Hair follicular keratinocyte (primary cell): Measurements from ENCODE around the gene CNTF. TPM values are rescaled to one million over a fixed set of nuclear protein-coding genes. Genes with fewer than 3 reads are reported as not detected.

Source experiments
- total RNA-seq: library from RNA; depleted of rRNA; stranded (reverse); fragments of >200 nt; gene quantifications from 2 replicates; pipeline ENCODE4 v1.2.3, GENCODE V29; 2015

The CNTF gene, protein sequence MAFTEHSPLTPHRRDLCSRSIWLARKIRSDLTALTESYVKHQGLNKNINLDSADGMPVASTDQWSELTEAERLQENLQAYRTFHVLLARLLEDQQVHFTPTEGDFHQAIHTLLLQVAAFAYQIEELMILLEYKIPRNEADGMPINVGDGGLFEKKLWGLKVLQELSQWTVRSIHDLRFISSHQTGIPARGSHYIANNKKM
- total RNA-seq, result 0.19 and 0.23 TPM in 2 replicates

DNA sequence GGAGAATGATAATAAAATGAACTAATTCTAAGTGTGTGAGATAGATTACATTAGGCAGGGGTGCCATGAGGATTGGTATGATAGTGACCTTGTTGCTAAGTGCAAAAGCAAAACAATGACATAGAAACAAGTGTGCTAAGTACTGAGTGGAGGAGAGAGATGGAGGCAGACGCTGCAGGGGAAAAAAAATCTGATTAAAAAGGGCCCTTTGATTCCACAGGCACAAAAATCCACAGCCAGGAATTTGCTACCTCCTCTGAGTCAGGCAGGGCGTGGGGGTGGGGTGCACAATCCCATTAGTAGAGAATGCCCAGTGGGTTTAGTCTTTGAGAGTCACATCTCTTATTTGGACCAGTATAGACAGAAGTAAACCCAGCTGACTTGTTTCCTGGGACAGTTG is at the start of gene CNTF:
TSS of gene CNTF (plus strand) at position 322 of the 400 bp plus-strand sequence. CDS start 88 bp downstream, outside the sequence.

DNA sequence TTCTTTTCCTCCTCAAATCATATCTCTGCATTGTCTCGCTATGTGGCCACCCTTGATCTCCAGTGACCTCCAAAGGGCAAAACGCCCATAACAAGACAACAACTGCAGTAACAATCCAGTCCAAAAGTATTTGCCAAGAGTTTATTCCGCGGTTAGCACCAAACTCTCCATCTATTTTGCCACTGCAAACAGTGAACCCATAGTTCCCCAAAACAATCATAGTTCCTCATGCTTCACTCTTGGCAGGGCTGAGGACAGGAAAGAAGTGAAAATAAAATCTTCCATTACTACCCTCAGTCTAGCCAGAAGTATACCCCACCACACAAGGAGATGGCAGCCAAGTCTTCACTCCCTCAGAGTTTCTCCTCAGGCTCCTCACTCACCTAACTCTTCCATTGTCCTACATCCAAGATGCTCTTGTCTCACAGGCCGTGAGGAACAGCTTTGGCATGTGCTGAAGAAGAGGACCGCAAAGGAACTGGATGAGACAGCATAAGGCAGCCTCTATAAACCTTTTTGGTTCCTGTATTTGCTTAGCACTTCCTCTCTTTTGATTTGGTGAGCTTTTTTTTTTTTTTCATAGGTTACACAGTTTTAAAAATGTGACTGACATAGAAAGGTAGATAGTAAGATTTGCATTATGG is 47.0 kb upstream of the CNTF start, which contains the start of gene LPXN:
TSS of gene LPXN (minus strand) at position 480 of the 644 bp plus-strand sequence. CDS start at position 396, 84 bp downstream.

DNA sequence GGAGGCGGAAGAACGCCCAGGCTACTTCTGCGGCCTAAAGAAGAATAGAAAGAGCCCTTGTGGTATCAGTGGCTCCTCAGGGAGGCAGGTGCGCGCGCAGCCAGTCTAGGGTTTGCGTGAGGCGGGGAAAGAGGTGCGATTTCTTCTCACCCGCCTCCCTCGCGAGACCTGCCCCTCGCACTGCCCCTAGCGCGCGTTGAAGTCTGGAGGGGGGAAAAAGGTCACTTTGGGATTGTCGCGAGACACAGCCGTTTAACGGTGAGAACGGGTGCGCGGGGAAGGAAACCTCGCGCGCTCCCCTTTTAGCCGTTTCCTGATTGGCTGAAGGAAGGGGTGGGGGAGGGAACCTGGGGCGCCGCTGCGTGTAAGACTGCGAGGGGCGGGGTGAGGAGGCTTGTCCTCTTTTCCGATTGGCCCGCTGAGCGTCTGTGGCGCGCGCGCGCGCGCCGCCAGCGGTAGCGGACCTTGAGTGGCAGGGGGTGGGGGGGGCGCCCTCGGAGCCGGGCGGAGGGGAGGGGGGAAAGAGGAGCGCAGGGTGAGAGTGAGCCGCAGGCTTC is 43.8 kb upstream of the CNTF start, which contains the start of gene ZFP91:
TSS of gene ZFP91 (plus strand) at position 429 of the 557 bp plus-strand sequence. CDS start 219 bp downstream, outside the sequence.

Other genes with a start within 250 kb of the CNTF start
- not detected in 2 replicates for gene OR5B3, start 215.8 kb upstream of the CNTF start, total RNA-seq
- not detected in 2 replicates for gene OR5B2, start 194.5 kb upstream of the CNTF start, total RNA-seq
- not detected in 2 replicates for gene OR5B12, start 180.4 kb upstream of the CNTF start, total RNA-seq
- gene OR5B21, start 114.6 kb upstream of the CNTF start, total RNA-seq, result not detected in 2 replicates
- gene LPXN, start 46.8 kb upstream of the CNTF start, total RNA-seq, result 23.2 and 28.9 TPM in 2 replicates
- gene ZFP91, start 43.6 kb upstream of the CNTF start, total RNA-seq, result 35.2 and 42.9 TPM in 2 replicates
- gene GLYAT, start 109.3 kb downstream of the CNTF start, total RNA-seq, result not detected in 2 replicates
- 1.1 TPM in 1 of 2 replicates, not detected in the other for gene GLYATL2, start 222.0 kb downstream of the CNTF start, total RNA-seq